Measurements from ENCODE around the gene LONP1. TPM values are rescaled to one million over a fixed set of nuclear protein-coding genes. Genes with fewer than 3 reads are reported as not detected.

Gene LONP1
- polyA plus RNA-seq, 3 donors: 12.1 to 37.2 (median 13.8) TPM

- DNase-seq: no peak
- H3K4me3 Mint-ChIP-seq: no peak overlapping the region
- no peak overlapping the region for H2AFZ ChIP-seq (ENCODE audit: insufficient read depth, low read depth, low read length, poor library complexity, severe bottlenecking)
- WGBS (ENCODE audit: insufficient coverage): 98% methylated on average over 42 of the region's 42 CpGs
- no peak overlapping the region for H3K4me3 ChIP-seq (replicated peaks in 1 of 3; ENCODE audit: low read depth in 2 of 3, low read length in 3 of 3)
- no peaks in the 10 kb centered on the region for H3K27me3 ChIP-seq (ENCODE audit: control insufficient read depth in 2 of 2, insufficient read depth in 2 of 2, low read length in 2 of 2)
- H3K9me3 ChIP-seq (replicated peaks in 1 of 2; ENCODE audit: control insufficient read depth in 1 of 2, insufficient read depth in 1 of 2, low read length in 2 of 2): no peaks in the 10 kb centered on the region
- TF ChIP-seq, protein P1, sequence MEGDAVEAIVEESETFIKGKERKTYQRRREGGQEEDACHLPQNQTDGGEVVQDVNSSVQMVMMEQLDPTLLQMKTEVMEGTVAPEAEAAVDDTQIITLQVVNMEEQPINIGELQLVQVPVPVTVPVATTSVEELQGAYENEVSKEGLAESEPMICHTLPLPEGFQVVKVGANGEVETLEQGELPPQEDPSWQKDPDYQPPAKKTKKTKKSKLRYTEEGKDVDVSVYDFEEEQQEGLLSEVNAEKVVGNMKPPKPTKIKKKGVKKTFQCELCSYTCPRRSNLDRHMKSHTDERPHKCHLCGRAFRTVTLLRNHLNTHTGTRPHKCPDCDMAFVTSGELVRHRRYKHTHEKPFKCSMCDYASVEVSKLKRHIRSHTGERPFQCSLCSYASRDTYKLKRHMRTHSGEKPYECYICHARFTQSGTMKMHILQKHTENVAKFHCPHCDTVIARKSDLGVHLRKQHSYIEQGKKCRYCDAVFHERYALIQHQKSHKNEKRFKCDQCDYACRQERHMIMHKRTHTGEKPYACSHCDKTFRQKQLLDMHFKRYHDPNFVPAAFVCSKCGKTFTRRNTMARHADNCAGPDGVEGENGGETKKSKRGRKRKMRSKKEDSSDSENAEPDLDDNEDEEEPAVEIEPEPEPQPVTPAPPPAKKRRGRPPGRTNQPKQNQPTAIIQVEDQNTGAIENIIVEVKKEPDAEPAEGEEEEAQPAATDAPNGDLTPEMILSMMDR (IDR thresholded peaks at IDR 0.05): no peak
- no peak overlapping the region for H3K27ac ChIP-seq (ENCODE audit: low read depth in 1 of 2, low read length in 2 of 2)
- no peak overlapping the region for H3K4me2 ChIP-seq (replicated peaks; ENCODE audit: extremely low read depth, low read length, poor library complexity, severe bottlenecking)
- H3K4me1 Mint-ChIP-seq: no peaks in the 10 kb centered on the region
- intact Hi-C loops (cut with micrococcal nuclease): no loop called here
- H3K79me2 ChIP-seq (ENCODE audit: insufficient read depth, low read length): no peaks in the 10 kb centered on the region
- H3K36me3 ChIP-seq (replicated peaks in 1 of 2; ENCODE audit: control insufficient read depth in 1 of 2, insufficient read depth in 2 of 2, low read length in 2 of 2): peaks cover 90 to 99% of the 10 kb centered on the region in 2 donors
- peaks cover 77 to 100% of the 10 kb centered on the region in 2 donors for H3K36me3 Mint-ChIP-seq
- H3K4me1 ChIP-seq (ENCODE audit: control insufficient read depth in 1 of 2, insufficient read depth in 2 of 2, low read length in 2 of 2): no peaks in the 10 kb centered on the region
- no peaks in the 10 kb centered on the region for H3K27me3 Mint-ChIP-seq (ENCODE audit: low read depth in 3 of 3)
- no peaks in the 10 kb centered on the region for H3K9me3 Mint-ChIP-seq
- H4K20me1 ChIP-seq (ENCODE audit: insufficient read depth, low read length): peaks cover 67% of the 10 kb centered on the region
- no peak overlapping the region for H3K9ac ChIP-seq (ENCODE audit: insufficient read depth, low read length, poor library complexity, severe bottlenecking)
- H3K27ac Mint-ChIP-seq: no peak overlapping the region
These were observed 58.5 kb downstream of the LONP1 start for GRCh38 chr19:5661483-5661882.

GRCh38 chr19:5655412-5655811 is 64.5 kb downstream of the LONP1 start:
- peaks cover 4% of the 10 kb centered on the region for H3K79me2 ChIP-seq (ENCODE audit: insufficient read depth, low read length)
- Mint-ChIP-seq H3K36me3 (peaks cover 82 to 98% of the 10 kb centered on the region in 2 donors), H3K27ac (peak overlapping the region in 1 of 7 donors; percentile 10), H3K9me3 (no peaks in the 10 kb centered on the region), H3K4me1 (no peaks in the 10 kb centered on the region), H3K27me3 (ENCODE audit: low read depth in 3 of 3) (no peaks in the 10 kb centered on the region), H3K4me3 (no peak overlapping the region)
- H3K9me3 ChIP-seq (replicated peaks in 1 of 2; ENCODE audit: control insufficient read depth in 1 of 2, insufficient read depth in 1 of 2, low read length in 2 of 2): no peaks in the 10 kb centered on the region
- H3K27ac ChIP-seq (ENCODE audit: low read depth in 1 of 2, low read length in 2 of 2): no peak overlapping the region
- TF ChIP-seq, protein P1 (IDR thresholded peaks at IDR 0.05): no peak
- H3K27me3 ChIP-seq (ENCODE audit: control insufficient read depth in 2 of 2, insufficient read depth in 2 of 2, low read length in 2 of 2): no peaks in the 10 kb centered on the region
- no peak overlapping the region for H2AFZ ChIP-seq (ENCODE audit: insufficient read depth, low read depth, low read length, poor library complexity, severe bottlenecking)
- intact Hi-C loops (cut with micrococcal nuclease): no loop called here
- DNase-seq: no peak
- peaks cover 88 to 98% of the 10 kb centered on the region in 2 donors for H3K36me3 ChIP-seq (replicated peaks in 1 of 2; ENCODE audit: control insufficient read depth in 1 of 2, insufficient read depth in 2 of 2, low read length in 2 of 2)
- no peaks in the 10 kb centered on the region for H3K4me1 ChIP-seq (ENCODE audit: control insufficient read depth in 1 of 2, insufficient read depth in 2 of 2, low read length in 2 of 2)
- H4K20me1 ChIP-seq (ENCODE audit: insufficient read depth, low read length): peaks cover 69% of the 10 kb centered on the region
- no peak overlapping the region for H3K4me3 ChIP-seq (replicated peaks in 1 of 3; ENCODE audit: low read depth in 2 of 3, low read length in 3 of 3)
- WGBS (ENCODE audit: insufficient coverage): 80% methylated on average over 1 of the region's 5 CpGs
- no peak overlapping the region for H3K4me2 ChIP-seq (replicated peaks; ENCODE audit: extremely low read depth, low read length, poor library complexity, severe bottlenecking)
- no peak overlapping the region for H3K9ac ChIP-seq (ENCODE audit: insufficient read depth, low read length, poor library complexity, severe bottlenecking)
